Measurements from ENCODE around the gene B3GALT4.

B3GALT4 gene

GRCh38 chr6:33295621-33296369, 18.9 kb downstream of the B3GALT4 start:
- no peak for TF ChIP-seq CTCF (conservative IDR thresholded peaks at IDR 0.05; ENCODE audit: low read depth, low read length)
- DNase-seq (ENCODE audit: low read depth): no peak
- no peak overlapping the region for H3K4me3 ChIP-seq (ENCODE audit: low read length)

GRCh38 chr6:33296797-33297405, 20.0 kb downstream of the B3GALT4 start:
- no peak for TF ChIP-seq CTCF (conservative IDR thresholded peaks at IDR 0.05; ENCODE audit: low read depth, low read length)
- DNase-seq (ENCODE audit: low read depth): no peak
- H3K4me3 ChIP-seq (ENCODE audit: low read length): peak overlapping the region; percentile 96

- H3K4me3 ChIP-seq (ENCODE audit: low read length): peak overlapping the region; percentile 96
- DNase-seq (ENCODE audit: low read depth): no peak
- no peak for TF ChIP-seq CTCF (conservative IDR thresholded peaks at IDR 0.05; ENCODE audit: low read depth, low read length)
These were observed 20.6 kb downstream of the B3GALT4 start for GRCh38 chr6:33297406-33297955.

- DNase-seq (ENCODE audit: low read depth): no peak
- peak; percentile 8 for TF ChIP-seq CTCF (conservative IDR thresholded peaks at IDR 0.05; ENCODE audit: low read depth, low read length)
- H3K4me3 ChIP-seq (ENCODE audit: low read length): peak overlapping the region; percentile 96
These were observed 21.2 kb downstream of the B3GALT4 start for GRCh38 chr6:33297956-33298772.

GRCh38 chr6:33298773-33299236, 21.9 kb downstream of the B3GALT4 start, which contains the start of gene RGL2:
RGL2 (minus strand) TSS chr6:33298942; CDS start chr6:33298610, 332 bp downstream.
- H3K4me3 ChIP-seq (ENCODE audit: low read length): peak within 1 kb of the TSS; percentile 96
- no peak for DNase-seq (ENCODE audit: low read depth)
- TF ChIP-seq CTCF (conservative IDR thresholded peaks at IDR 0.05; ENCODE audit: low read depth, low read length): no peak

- H3K4me3 ChIP-seq (ENCODE audit: low read length): peak overlapping the region; percentile 96
- no peak for DNase-seq (ENCODE audit: low read depth)
- TF ChIP-seq CTCF (conservative IDR thresholded peaks at IDR 0.05; ENCODE audit: low read depth, low read length): peak; percentile 79
These were observed 22.5 kb downstream of the B3GALT4 start for GRCh38 chr6:33299237-33299944.
